H9 (cell line): ENCODE results near the gene SDC4. TPM values are rescaled to one million over a fixed set of nuclear protein-coding genes. Genes with fewer than 3 reads are reported as not detected.

ENCODE experiments used
- DNase-seq: peaks from one replicate; pipeline ENCODE4 v3.0.0-alpha.2; 2017
- H2AFZ ChIP-seq: one replicate; pipeline ENCODE4 v1.6.1; 2013; ENCODE audit warnings: mild to moderate bottlenecking, low read length, control low read depth, moderate library complexity
- H2AK5ac ChIP-seq: 2 replicates; pipeline ENCODE4 v1.6.1; 2013; ENCODE audit warnings: low read length, control low read depth, mixed read lengths; ENCODE audit not compliant: insufficient read length
- H2BK120ac ChIP-seq: one replicate; pipeline ENCODE4 v1.6.1; 2013; ENCODE audit warnings: low read depth, mild to moderate bottlenecking, low read length, control low read depth, inconsistent platforms; ENCODE audit not compliant: poor library complexity, severe bottlenecking
- H2BK12ac ChIP-seq: 2 replicates; pipeline ENCODE4 v1.6.1; 2013; ENCODE audit warnings: low read length, control low read depth, mixed read lengths, low read depth; ENCODE audit not compliant: insufficient read length
- H2BK15ac ChIP-seq: 2 replicates; pipeline ENCODE4 v1.6.1; 2013; ENCODE audit warnings: low read depth, low read length, control low read depth
- H2BK20ac ChIP-seq: one replicate; pipeline ENCODE4 v1.6.1; 2013; ENCODE audit warnings: low read depth, mild to moderate bottlenecking, low read length, control low read depth, inconsistent platforms; ENCODE audit not compliant: poor library complexity, severe bottlenecking
- H2BK5ac ChIP-seq: 2 replicates; pipeline ENCODE4 v1.6.1; 2013; ENCODE audit warnings: low read length, control low read depth, mixed read lengths; ENCODE audit not compliant: insufficient read length
- H3K14ac ChIP-seq: 2 replicates; pipeline ENCODE4 v1.6.1; 2013; ENCODE audit warnings: low read length, control low read depth; ENCODE audit not compliant: insufficient read depth
- H3K18ac ChIP-seq: 2 replicates; pipeline ENCODE4 v1.6.1; 2013; ENCODE audit warnings: low read depth, mild to moderate bottlenecking, mixed read lengths, low read length, control low read depth; ENCODE audit not compliant: insufficient read length
- H3K23ac ChIP-seq: 2 replicates; pipeline ENCODE4 v1.6.1; 2013; ENCODE audit warnings: low read length, control low read depth, mixed read lengths, low read depth; ENCODE audit not compliant: insufficient read length
- H3K23me2 ChIP-seq: 2 replicates; pipeline ENCODE4 v1.6.1; 2013; ENCODE audit warnings: low read depth, mild to moderate bottlenecking, mixed read lengths, low read length, control low read depth; ENCODE audit not compliant: insufficient read length, poor library complexity, severe bottlenecking
- H3K27ac ChIP-seq: 2 replicates; pipeline ENCODE4 v1.5.1; 2013; ENCODE audit warnings: low read length, control low read depth, mixed read lengths, low read depth; ENCODE audit not compliant: insufficient read length
- H3K27me3 ChIP-seq: 2 replicates; pipeline ENCODE4 v1.6.1; 2013; ENCODE audit warnings: low read length, control low read depth, inconsistent platforms; ENCODE audit not compliant: insufficient read depth
- H3K4ac ChIP-seq: 2 replicates; pipeline ENCODE4 v1.6.1; 2013; ENCODE audit warnings: low read depth, mild to moderate bottlenecking, control low read depth, inconsistent platforms, low read length, moderate library complexity
- H3K4me1 ChIP-seq: 2 replicates; pipeline ENCODE4 v1.6.1; 2013; ENCODE audit warnings: low read length, control low read depth, inconsistent platforms; ENCODE audit not compliant: insufficient read depth
- H3K4me2 ChIP-seq: 2 replicates; pipeline ENCODE4 v1.6.1; 2013; ENCODE audit warnings: low read length, control low read depth, mixed read lengths; ENCODE audit not compliant: insufficient read length, insufficient read depth
- H3K56ac ChIP-seq: 2 replicates; pipeline ENCODE4 v1.6.1; 2013; ENCODE audit warnings: low read depth, mild to moderate bottlenecking, mixed read lengths, low read length, control low read depth; ENCODE audit not compliant: insufficient read length
- H3K79me1 ChIP-seq: 2 replicates; pipeline ENCODE4 v1.6.1; 2013; ENCODE audit warnings: low read depth, mild to moderate bottlenecking, moderate library complexity, low read length, control low read depth, inconsistent platforms; ENCODE audit not compliant: insufficient read depth, poor library complexity, severe bottlenecking
- H3K79me2 ChIP-seq: 2 replicates; pipeline ENCODE4 v1.6.1; 2013; ENCODE audit warnings: low read length, control low read depth, inconsistent platforms; ENCODE audit not compliant: insufficient read depth
- H3K9ac ChIP-seq: 2 replicates; pipeline ENCODE4 v1.6.1; 2013; ENCODE audit warnings: low read length, control low read depth, mixed read lengths; ENCODE audit not compliant: insufficient read length; ENCODE audit errors: extremely low read depth
- H3K9me3 ChIP-seq: one replicate; pipeline ENCODE4 v1.6.1; 2013; ENCODE audit warnings: low read depth, low read length, inconsistent platforms; ENCODE audit not compliant: control insufficient read depth
- H3T11ph ChIP-seq: one replicate; pipeline ENCODE4 v1.6.1; 2013; ENCODE audit warnings: mild to moderate bottlenecking, low read length, control low read depth, inconsistent platforms
- H4K20me1 ChIP-seq: one replicate; pipeline ENCODE4 v1.6.1; 2013; ENCODE audit not compliant: control insufficient read depth, insufficient read length, insufficient read depth
- H4K5ac ChIP-seq: 2 replicates; pipeline ENCODE4 v1.6.1; 2013; ENCODE audit warnings: low read depth, mild to moderate bottlenecking, mixed read lengths, low read length, control low read depth; ENCODE audit not compliant: insufficient read length
- H4K8ac ChIP-seq: replicated peaks from 2 replicates; pipeline ENCODE4 v1.6.1; 2013; ENCODE audit warnings: low read length, control low read depth, mixed read lengths, low read depth; ENCODE audit not compliant: insufficient read length
- H4K91ac ChIP-seq: 2 replicates; pipeline ENCODE4 v1.6.1; 2013; ENCODE audit warnings: low read depth, mild to moderate bottlenecking, moderate library complexity, mixed read lengths, low read length, control low read depth; ENCODE audit not compliant: insufficient read length
- H3K27ac Mint-ChIP-seq, 3 experiments: 2 replicates in 2 of 3; 3 replicates in 1 of 3; pipeline ENCODE4 v1.8.0; 2020 to 2021; ENCODE audit warnings: mixed read lengths in 3 of 3, mild to moderate bottlenecking in 1 of 3, moderate library complexity in 1 of 3
- H3K27me3 Mint-ChIP-seq: 2 replicates; pipeline ENCODE4 v1.8.0; 2021; ENCODE audit warnings: low read depth, mild to moderate bottlenecking, moderate library complexity, mixed read lengths
- H3K36me3 Mint-ChIP-seq, 3 experiments: 2 replicates in 2 of 3; 3 replicates in 1 of 3; pipeline ENCODE4 v1.8.0; 2020 to 2021; ENCODE audit warnings: low read depth in 3 of 3, mixed read lengths in 3 of 3; ENCODE audit not compliant: insufficient read depth in 1 of 3
- H3K4me1 Mint-ChIP-seq, 2 experiments: 2 replicates each; pipeline ENCODE4 v1.8.0; 2020; ENCODE audit warnings: mixed read lengths in 2 of 2
- H3K4me3 Mint-ChIP-seq, 2 experiments: 2 replicates in 1 of 2; 3 replicates in 1 of 2; pipeline ENCODE4 v1.8.0; 2020 to 2021; ENCODE audit warnings: mild to moderate bottlenecking in 2 of 2, mixed read lengths in 2 of 2, moderate library complexity in 1 of 2
- H3K9me3 Mint-ChIP-seq, 2 experiments: 2 replicates in 1 of 2; 3 replicates in 1 of 2; pipeline ENCODE4 v1.8.0; 2020; ENCODE audit warnings: mild to moderate bottlenecking in 2 of 2, mixed read lengths in 2 of 2, moderate library complexity in 1 of 2
- CTCF ChIP-seq: fragments of 200-600 bp; sonication (generic); conservative IDR thresholded peaks from 3 replicates; pipeline ENCODE4 v1.8.0; 2021; ENCODE audit warnings: antibody characterized with exemption, mild to moderate bottlenecking
- WGBS: extraction: QIAGEN DNeasy Blood & Tissue Kit; methylation state at CpG from one replicate; pipeline ENCODE4 v1.1.7; 2013; ENCODE audit warnings: missing lambda C conversion rate, low lambda C conversion rate, mixed read lengths; ENCODE audit not compliant: insufficient read length; ENCODE audit errors: extremely low coverage; 5-methylcytosine and 5-hydroxymethylcytosine counted together
- total RNA-seq: library from RNA; stranded (reverse); gene quantifications from 2 replicates; pipeline ENCODE4 v1.2.1, GENCODE V29; 2021

The SDC4 gene
- total RNA-seq, 1 experiment from 2014 or later, result 50.7 TPM

- no peak for TF ChIP-seq CTCF
- no peak overlapping the region for H2BK15ac ChIP-seq
- no peak overlapping the region for H3K4me2 ChIP-seq
These were observed 17.3 kb upstream of the SDC4 start for GRCh38 chr20:45365444-45365970.

More at GRCh38 chr20:45365444-45365970, 17.3 kb upstream of the SDC4 start:
- Histone ChIP-seq H3K4ac (no peak overlapping the region), H3K14ac (no peak overlapping the region), H3K23ac (no peak overlapping the region), H2BK120ac (no peak overlapping the region), H3K79me1 (peaks cover 2% of the 10 kb centered on the region), H2BK5ac (no peak overlapping the region), H3K79me2 (no peaks in the 10 kb centered on the region; the same call in 1 of the 2 replicates), H3K4me1 (peaks cover 6% of the 10 kb centered on the region; the same call in 1 of the 2 replicates), H3K23me2 (peaks cover 9% of the 10 kb centered on the region), H2BK20ac (no peak overlapping the region), H3T11ph (no peak overlapping the region), H3K56ac (no peak overlapping the region), H4K8ac (no peak overlapping the region), H3K27me3 (no peaks in the 10 kb centered on the region), H4K5ac (no peak overlapping the region), H3K9ac (no peak overlapping the region), H3K18ac (no peak overlapping the region), H3K27ac (no peak overlapping the region), H4K20me1 (no peaks in the 10 kb centered on the region), H2AFZ (no peak overlapping the region), H4K91ac (no peak overlapping the region), H2BK12ac (no peak overlapping the region), H2AK5ac (no peak overlapping the region), H3K9me3 (no peaks in the 10 kb centered on the region)
- Mint-ChIP-seq H3K36me3 (peaks cover 6 to 35% (median 20%) of the 10 kb centered on the region in 3 experiments; a peak in 6 of 7 replicates), H3K4me3 (no peak overlapping the region), H3K4me1 (peaks cover 9 to 10% of the 10 kb centered on the region in 2 experiments), H3K27ac (no peak overlapping the region), H3K27me3 (no peaks in the 10 kb centered on the region), H3K9me3 (no peaks in the 10 kb centered on the region)
- no CpG with 5 or more reads among the region's 5 CpGs for WGBS
- DNase-seq, result peak; percentile 9
